ENCODE results near the gene IGSF1. TPM values are rescaled to one million over a fixed set of nuclear protein-coding genes. Genes with fewer than 3 reads are reported as not detected.

IGSF1 gene
- total and polyA plus RNA-seq, 2 donors from 2014 or later, result 1.4 to 2.0 TPM

DNA sequence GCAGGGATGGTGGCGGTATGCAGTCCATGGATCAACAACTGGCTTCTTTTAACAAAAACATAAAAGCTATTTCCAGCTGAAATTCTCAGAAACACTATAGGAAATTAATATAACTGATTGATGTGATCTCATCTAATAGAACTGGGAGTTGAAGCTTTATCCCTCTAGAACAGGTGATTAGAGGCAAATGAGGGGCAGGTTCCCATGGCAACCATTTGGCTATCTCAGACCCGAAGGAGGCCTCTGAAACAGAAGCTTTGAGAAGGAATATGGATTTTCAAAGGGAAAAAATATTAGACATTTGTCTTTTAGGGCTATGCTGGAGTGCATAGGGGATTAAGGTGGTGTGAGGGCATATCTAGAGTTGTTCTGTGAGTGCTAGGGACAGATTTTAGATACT is 50.0 kb downstream of the IGSF1 start:
- intact Hi-C loops (cut with DNase I), result no loop called here

DNA sequence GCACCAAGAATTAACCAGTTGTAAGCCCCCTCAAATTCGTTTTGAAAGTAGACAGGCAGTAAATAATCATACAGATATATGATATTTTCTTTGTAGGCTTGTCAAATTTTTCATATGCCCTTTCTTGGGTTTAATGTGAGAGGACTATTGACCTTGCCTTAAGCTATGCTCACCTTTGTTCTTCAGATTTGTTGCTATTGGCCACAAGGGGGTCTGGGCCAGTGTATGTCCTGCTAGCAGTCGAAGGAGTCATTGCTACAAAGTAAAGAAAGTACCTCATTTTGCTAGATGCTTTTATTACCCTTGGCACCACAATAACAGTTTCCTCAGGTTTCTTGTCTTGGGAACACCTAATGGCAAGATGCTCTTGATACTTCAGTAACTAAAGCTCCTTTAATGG is 51.7 kb downstream of the IGSF1 start:
- intact Hi-C loops (cut with DNase I), result no loop called here
- Histone ChIP-seq H3K9me3 (ENCODE audit: control insufficient read depth in 2 of 3, insufficient read depth in 1 of 3, low read length in 3 of 3) (no peaks in the 10 kb centered on the region), H3K4me1 (ENCODE audit: control insufficient read depth in 2 of 3, insufficient read depth in 2 of 3, low read depth in 1 of 3, low read length in 3 of 3) (no peaks in the 10 kb centered on the region), H3K36me3 (ENCODE audit: control insufficient read depth in 2 of 3, insufficient read depth in 3 of 3, low read length in 3 of 3) (no peaks in the 10 kb centered on the region), H3K9ac (ENCODE audit: low read length in 3 of 3) (no peak overlapping the region), H3K27ac (ENCODE audit: low read depth in 2 of 2, low read length in 2 of 2) (no peak overlapping the region), H3K4me3 (ENCODE audit: low read length in 3 of 3) (no peak overlapping the region), H3K27me3 (ENCODE audit: control insufficient read depth, insufficient read depth, low read length) (peaks cover 4% of the 10 kb centered on the region)
- TF ChIP-seq, protein P1, sequence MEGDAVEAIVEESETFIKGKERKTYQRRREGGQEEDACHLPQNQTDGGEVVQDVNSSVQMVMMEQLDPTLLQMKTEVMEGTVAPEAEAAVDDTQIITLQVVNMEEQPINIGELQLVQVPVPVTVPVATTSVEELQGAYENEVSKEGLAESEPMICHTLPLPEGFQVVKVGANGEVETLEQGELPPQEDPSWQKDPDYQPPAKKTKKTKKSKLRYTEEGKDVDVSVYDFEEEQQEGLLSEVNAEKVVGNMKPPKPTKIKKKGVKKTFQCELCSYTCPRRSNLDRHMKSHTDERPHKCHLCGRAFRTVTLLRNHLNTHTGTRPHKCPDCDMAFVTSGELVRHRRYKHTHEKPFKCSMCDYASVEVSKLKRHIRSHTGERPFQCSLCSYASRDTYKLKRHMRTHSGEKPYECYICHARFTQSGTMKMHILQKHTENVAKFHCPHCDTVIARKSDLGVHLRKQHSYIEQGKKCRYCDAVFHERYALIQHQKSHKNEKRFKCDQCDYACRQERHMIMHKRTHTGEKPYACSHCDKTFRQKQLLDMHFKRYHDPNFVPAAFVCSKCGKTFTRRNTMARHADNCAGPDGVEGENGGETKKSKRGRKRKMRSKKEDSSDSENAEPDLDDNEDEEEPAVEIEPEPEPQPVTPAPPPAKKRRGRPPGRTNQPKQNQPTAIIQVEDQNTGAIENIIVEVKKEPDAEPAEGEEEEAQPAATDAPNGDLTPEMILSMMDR (IDR thresholded peaks at IDR 0.05; ENCODE audit: borderline replicate concordance, extremely low read depth, insufficient read depth), result no peak
- no peak for DNase-seq
- no peak for FAIRE-seq

More for the DNA sequence above, 50.0 kb downstream of the IGSF1 start:
- Histone ChIP-seq H3K27me3 (ENCODE audit: control insufficient read depth, insufficient read depth, low read length) (peaks cover 4% of the 10 kb centered on the region), H3K9ac (ENCODE audit: low read length in 3 of 3) (no peak overlapping the region), H3K27ac (ENCODE audit: low read depth in 2 of 2, low read length in 2 of 2) (no peak overlapping the region), H3K36me3 (ENCODE audit: control insufficient read depth in 2 of 3, insufficient read depth in 3 of 3, low read length in 3 of 3) (no peaks in the 10 kb centered on the region), H3K9me3 (ENCODE audit: control insufficient read depth in 2 of 3, insufficient read depth in 1 of 3, low read length in 3 of 3) (no peaks in the 10 kb centered on the region), H3K4me3 (ENCODE audit: low read length in 3 of 3) (no peak overlapping the region), H3K4me1 (ENCODE audit: control insufficient read depth in 2 of 3, insufficient read depth in 2 of 3, low read depth in 1 of 3, low read length in 3 of 3) (no peaks in the 10 kb centered on the region)
- no peak for FAIRE-seq
- no peak for DNase-seq
- TF ChIP-seq, protein P1 (IDR thresholded peaks at IDR 0.05; ENCODE audit: borderline replicate concordance, extremely low read depth, insufficient read depth), result no peak

DNA sequence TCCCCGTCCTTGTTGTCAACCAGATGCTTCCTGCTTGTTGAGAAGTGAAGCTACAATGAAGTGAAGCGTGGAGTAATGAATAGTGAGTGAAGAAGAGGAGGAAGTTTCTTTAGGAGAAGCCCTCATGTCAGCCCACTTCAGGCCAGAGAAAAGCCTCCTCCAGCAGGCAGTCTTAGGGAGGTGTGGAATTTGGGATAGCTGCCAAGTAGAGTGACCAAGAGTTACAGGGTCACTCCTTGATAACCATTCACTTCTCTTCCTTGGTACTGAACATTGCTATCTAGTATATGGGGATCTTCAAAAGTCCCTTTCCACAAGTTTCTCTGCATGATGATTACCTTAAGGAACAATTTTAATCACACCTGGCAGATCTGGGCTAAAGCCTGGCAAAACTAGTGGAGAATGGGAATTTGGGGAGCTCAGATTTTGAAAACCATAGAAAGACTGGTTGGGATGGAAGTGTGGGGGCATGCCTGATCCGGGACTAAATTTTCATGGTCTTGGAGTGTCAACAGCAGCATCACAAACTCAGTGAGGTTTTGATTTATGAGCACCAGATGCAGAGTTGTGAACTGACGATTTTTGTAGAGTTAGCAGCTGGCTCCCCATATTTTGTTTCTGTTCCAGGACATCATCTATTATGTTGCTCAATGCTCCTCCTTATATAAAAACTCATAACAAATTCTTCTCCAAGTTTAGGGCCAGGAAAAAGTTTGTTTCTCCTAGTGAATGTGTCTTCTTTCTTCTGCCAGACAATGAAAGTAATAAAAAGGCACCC is 53.1 kb downstream of the IGSF1 start:
- no peaks in the 10 kb centered on the region for H3K9me3 ChIP-seq (ENCODE audit: control insufficient read depth in 2 of 3, insufficient read depth in 1 of 3, low read length in 3 of 3)
- no peaks in the 10 kb centered on the region for H3K36me3 ChIP-seq (ENCODE audit: control insufficient read depth in 2 of 3, insufficient read depth in 3 of 3, low read length in 3 of 3)
- no peak overlapping the region for H3K4me3 ChIP-seq (ENCODE audit: low read length in 3 of 3)
- DNase-seq (peak in 1 of 5 donors; percentile 33), FAIRE-seq (no peak)
- intact Hi-C loops (cut with DNase I), result no loop called here
- H3K9ac ChIP-seq (ENCODE audit: low read length in 3 of 3), result no peak overlapping the region
- TF ChIP-seq, protein P1 (IDR thresholded peaks at IDR 0.05; ENCODE audit: borderline replicate concordance, extremely low read depth, insufficient read depth), result no peak
- H3K27me3 ChIP-seq (ENCODE audit: control insufficient read depth, insufficient read depth, low read length), result peaks cover 4% of the 10 kb centered on the region
- H3K4me1 ChIP-seq (ENCODE audit: control insufficient read depth in 2 of 3, insufficient read depth in 2 of 3, low read depth in 1 of 3, low read length in 3 of 3), result no peaks in the 10 kb centered on the region
- no peak overlapping the region for H3K27ac ChIP-seq (ENCODE audit: low read depth in 2 of 2, low read length in 2 of 2)
